ENCODE data around the gene TRABD2B.
"Not testable (repeated sequence)": the region's sequence is repeated elsewhere in the genome, so short reads cannot be mapped to it uniquely, and the experiment has no call there.

Gene TRABD2B

DNA sequence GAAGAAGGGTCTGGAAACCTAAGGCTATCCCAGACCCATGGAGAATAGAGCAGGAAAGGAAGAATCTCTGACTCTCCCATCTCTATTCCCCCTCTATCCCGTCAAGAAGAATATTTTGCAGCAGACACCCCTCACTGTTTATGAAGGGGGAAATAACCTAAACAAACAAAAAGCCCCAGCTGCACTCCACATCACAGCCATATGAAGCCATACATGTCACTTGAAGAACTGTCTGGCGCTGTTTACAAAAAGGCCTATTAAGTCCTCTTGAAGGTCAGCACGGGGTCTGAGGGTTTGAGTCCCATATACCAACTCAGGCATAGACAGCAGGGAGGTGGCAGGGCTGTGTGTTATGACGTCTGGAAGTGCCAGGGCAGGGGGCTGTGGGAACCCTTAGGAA lies 31.4 kb downstream of the TRABD2B start:
- no peak for DNase-seq (ENCODE audit: low spot score)

GRCh38 chr1:47964636-47965035 lies 32.5 kb downstream of the TRABD2B start:
- DNase-seq (ENCODE audit: low spot score): no peak

DNA sequence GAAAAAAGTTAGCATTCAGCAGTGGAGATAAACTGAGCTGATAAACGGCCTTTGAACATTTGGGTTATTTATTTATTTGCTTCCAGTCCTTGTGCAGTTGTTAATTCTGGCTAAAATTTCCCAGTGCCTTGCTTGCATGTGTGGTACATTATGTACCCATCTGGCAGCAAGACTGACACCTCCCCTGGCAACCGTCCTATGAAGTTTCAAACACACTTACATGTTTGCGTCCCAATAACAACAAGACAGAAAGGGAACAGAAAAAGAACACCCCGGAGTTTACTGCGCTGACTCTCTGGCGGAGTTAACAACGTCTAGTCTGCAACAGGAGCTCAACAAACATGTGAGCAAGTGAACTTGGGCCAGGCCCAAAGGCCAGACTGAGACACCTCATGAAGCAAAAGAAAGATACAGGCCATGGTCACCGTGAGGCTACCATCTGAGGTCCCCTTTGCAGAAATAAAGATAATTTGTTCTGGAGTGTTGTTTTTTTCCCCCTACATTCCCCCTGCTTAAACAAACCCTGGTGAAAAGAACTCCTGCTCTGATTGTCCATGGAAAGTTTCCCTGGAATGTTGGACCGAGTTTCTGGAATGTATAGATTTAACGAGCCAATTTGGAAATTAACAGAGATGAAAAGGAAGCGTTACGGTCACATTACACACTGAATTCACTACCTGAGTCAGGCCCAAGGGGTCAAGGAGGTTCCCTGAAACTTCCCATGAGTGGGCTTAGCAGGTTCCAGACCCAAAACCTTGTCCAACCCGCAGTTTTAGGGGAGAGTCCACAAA lies 33.4 kb downstream of the TRABD2B start:
- no peak for DNase-seq (ENCODE audit: low spot score)

DNA sequence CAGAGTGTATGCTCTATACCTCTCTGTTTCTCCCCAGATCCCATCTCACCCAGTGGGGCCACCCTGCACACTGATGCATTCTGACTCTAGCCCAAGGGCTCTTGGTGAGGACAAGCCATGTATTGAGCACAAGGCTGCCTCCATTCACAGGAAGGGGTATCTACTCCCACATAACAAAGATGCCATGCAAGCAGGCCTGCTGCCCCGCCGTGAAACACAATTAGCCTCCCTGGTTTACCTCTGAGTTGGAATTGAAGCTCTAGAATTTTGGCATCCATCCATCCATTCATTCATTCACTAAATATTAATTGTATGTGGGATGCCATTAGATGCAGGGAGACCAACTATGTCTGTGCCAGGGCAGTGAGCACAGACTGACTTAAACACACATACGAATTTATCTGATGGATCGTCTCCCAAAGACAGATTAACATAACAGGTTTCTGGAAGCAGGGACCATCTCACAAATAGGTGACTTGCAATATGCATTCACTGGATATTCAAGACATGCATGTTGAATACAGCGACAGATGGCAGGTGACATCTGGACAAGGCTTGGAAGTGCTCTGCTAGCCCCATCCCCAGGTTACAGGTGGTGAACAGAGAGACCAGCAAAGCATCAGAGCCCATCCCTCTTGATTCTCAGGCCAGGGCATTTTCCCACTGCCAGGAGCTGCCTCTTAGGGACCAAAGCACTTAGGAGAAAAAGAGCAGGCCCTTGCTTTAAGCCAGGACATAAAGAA lies 34.3 kb downstream of the TRABD2B start:
- DNase-seq (ENCODE audit: low spot score): no peak

GRCh38 chr1:47961835-47962234 lies 35.4 kb downstream of the TRABD2B start:
- DNase-seq (ENCODE audit: low spot score): not testable (repeated sequence)

DNA sequence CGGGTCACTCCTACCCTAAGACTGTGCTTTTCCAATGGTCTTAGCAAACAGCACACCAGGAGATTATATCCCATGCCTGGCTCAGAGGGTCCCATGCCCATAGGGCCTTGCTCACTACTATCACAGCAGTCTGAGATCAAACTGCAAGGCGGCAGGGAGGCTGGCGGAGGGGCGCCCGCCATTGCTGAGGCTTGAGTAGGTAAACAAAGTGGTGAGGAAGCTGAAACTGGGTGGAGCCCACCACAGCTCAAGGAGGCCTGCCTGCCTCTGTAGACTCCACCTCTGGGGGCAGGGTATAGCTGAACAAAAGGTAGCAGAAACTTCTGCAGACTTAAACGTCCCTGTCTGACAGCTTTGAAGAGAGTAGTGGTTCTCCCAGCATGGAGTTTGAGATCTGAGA lies 40.7 kb downstream of the TRABD2B start:
- DNase-seq (ENCODE audit: low spot score): not testable (repeated sequence)

GRCh38 chr1:47953661-47954060 lies 43.5 kb downstream of the TRABD2B start:
- DNase-seq (ENCODE audit: low spot score): no peak

DNA sequence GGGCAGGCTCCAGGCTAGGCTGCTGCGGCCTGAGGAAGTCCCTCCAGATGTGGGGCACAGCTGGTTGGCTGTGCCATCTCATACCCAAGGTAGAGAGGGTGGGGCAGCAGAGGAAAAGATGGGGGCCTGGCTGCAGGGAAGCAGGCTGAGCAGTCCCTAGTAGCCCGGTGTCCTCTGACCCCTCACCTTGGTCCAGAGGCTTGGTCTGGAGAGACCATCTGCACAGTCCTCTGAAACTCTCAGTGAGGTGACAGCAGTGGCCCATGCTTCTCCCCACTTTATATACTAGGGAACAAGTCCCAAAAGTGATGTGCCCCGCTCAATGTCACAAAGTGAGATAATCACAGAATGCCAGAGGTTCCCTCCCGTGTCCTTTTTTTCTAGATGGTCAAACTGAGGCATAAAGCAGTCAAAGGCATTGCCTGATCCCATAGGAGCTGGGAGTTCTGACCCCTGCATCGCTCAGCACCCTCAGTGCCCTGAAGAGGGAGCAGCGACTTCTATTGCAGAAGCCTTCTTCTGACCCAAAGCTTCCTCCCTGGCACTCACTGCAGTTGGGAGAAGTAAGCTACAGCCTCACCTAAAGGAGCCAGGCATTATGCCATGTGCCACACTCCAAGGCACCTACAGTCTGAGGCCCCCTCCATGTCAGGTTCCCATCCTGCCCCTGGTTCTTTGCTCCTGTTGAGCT lies 45.5 kb downstream of the TRABD2B start:
- DNase-seq (ENCODE audit: low spot score): no peak

GRCh38 chr1:47951026-47951425 lies 46.2 kb downstream of the TRABD2B start:
- DNase-seq (ENCODE audit: low spot score): no peak

GRCh38 chr1:47950471-47950870 lies 46.7 kb downstream of the TRABD2B start:
- DNase-seq (ENCODE audit: low spot score): no peak

DNA sequence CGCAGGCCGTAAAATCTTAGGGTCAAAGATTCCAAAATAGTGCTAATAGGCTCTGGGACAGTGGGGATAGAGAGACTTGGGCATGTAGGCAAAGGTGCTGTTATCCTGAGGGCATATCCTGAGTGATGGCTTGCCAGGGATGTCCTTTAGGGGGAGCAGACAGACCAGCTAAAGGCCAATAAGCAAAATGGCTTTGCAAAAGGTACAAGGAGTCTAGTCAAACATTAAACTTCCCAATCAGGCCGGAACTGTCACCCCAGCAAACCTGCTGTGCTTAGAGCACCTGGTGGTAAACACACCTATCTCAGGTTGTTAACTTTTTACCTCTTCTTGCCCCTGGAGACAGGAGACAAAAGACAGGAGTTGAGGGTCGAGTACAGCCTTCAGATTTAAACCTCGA lies 49.1 kb downstream of the TRABD2B start:
- no peak for DNase-seq (ENCODE audit: low spot score)

DNA sequence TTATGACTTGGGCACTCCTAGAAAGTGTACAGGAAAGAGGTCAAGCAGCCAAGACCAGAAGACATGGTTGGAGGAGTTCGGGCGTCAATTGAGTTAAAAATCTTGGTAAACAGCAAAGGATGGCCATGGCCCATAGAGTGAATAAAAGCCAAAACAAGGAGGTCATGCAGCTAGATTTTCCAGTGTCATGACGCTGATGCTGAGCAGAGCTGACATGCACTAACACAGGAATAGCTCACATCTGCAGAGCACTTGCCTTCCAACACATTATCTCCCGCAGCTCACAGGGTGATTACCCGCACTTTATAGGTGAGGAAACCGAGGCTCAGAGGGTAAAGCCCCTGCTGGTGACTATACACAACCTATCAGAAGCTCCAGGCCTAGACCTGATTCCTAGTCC lies 49.7 kb downstream of the TRABD2B start:
- no peak for DNase-seq (ENCODE audit: low spot score)

- no peak for DNase-seq (ENCODE audit: low spot score)
Observed at GRCh38 chr1:47944561-47944960, 52.6 kb downstream of the TRABD2B start.

- no peak for DNase-seq (ENCODE audit: low spot score)
Observed at GRCh38 chr1:47942240-47942629, 55.0 kb downstream of the TRABD2B start.

GRCh38 chr1:47941609-47942239 lies 55.5 kb downstream of the TRABD2B start:
- no peak for DNase-seq (ENCODE audit: low spot score)

DNA sequence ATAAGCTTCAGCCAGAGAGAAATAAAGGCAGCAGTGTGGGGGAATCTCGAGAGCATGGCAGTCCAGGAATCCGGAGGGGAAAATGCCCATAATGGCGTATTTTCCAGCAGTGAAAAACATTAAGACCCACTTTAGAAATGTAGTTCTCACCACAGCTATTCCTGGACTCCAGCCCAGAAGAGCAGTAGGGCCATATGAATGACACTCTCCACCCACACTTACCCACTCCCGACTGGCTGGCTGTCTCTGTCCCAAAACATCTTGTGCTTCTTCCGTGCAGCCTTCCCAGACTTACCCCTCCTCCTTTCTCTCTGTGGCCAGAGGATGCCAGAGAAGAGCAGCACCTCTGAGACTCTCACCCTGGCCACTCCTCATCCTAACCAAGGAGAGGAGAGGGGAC lies 56.4 kb downstream of the TRABD2B start:
- no peak for DNase-seq (ENCODE audit: low spot score)

DNA sequence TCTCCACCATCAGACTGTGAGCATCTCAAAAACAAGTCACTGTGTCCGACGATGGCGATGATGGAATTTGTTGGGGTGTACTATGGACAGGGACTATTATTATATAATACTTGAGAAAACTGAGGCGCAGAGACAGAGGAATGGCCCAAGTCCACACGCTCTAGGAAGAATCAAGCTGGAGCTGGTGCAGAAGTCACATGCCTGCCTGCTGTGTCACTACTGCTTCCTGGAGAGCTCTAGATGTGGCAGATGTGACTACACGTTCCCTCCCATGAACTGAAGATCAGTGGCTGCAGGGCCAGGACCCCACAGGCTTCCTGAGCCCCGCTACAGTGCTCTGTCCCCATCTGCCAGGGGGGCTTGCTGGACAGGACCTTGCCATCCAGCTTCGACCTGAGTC lies 56.9 kb downstream of the TRABD2B start:
- no peak for DNase-seq (ENCODE audit: low spot score)

DNA sequence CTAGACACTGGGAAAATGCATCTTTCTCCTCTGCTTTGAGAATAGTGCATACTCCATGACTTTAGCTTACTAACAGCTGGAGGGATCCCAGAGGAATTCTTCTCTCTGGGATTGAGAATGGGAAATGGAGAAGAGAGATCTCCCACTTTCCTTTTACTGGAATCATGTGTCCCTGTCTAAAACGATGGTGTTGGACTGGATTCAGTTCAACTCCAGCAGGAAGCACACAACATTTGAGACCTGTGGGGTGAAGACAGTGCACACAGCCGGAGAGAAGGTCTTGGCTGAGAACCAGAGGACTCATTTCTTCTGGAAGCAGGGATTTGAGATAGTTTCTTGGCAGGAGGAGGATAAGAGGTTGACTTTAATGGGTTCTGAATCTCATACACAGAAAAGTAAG lies 58.7 kb downstream of the TRABD2B start:
- no peak for DNase-seq (ENCODE audit: low spot score)

DNA sequence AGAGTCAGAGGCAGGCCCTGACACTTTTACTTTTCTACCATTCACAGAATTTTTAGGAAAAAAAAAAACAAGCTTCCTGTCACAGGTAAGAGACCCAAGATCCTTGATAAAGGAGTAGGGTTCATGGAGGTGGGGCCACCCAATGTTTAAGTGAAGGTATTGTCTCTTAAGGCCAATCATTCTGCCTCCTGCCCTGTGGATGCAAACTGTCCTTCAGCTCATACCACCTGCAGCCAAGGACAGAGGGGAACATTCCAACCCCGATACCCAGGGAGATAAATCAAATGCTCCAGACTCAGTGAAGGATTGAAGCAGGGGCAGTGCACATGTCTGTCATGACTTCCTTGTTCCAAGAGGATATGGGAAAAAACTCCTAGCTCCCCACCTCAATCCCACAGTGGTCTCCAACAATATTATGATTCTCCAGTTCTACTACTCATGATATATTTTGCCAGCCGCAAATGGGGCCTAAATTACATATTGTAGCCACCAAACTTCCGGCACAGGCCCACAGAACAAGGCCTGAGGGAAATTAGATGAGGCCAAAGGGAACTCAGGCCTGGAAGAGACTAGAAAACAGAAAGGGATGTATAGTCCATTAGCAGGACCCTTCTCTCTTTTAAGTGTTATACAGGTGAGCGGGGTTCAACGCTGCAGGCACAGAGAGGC lies 59.5 kb downstream of the TRABD2B start:
- no peak for DNase-seq (ENCODE audit: low spot score)

DNA sequence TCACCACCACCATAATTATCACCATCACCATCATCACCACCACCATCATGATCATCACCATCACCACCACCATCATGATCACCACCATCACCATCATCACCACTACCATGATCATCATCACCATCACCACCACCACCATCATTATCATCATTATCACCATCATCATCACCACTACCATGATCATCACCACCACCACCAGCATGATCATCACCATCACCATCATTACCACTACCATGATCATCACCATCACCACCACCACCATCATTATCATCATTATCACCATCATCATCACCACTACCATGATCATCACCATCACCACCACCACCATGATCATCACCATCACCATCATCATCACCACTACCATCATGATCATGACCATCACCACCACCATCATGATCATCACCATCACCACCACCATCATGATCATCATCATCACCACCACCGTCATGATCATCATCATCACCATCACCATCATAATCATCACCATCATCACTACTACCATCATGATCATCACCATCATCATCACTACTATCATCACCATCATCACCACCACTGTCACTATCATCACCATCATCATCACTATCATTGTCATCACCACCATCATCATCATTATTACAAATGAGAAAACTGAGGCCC lies 60.2 kb downstream of the TRABD2B start:
- DNase-seq (ENCODE audit: low spot score): no peak

DNA sequence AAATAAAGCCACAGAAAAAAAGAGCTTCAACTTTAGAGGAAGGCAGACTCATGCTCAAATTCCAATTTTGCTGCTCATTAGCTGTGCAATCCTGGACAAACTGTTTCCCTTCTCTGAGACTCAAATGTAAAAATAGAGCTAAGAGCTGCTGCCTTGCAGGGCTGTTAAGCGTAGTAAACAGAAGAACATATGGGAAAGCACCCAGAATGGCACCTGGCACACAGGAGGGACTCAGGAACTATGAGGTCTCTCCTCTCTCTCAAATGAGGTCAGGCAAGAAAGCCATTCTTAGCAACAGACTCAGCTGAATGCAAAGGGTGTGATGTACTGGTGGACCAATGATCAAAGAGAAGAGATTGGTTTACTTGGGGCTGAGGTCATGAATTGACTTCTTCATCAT lies 61.3 kb downstream of the TRABD2B start:
- no peak for DNase-seq (ENCODE audit: low spot score)

DNA sequence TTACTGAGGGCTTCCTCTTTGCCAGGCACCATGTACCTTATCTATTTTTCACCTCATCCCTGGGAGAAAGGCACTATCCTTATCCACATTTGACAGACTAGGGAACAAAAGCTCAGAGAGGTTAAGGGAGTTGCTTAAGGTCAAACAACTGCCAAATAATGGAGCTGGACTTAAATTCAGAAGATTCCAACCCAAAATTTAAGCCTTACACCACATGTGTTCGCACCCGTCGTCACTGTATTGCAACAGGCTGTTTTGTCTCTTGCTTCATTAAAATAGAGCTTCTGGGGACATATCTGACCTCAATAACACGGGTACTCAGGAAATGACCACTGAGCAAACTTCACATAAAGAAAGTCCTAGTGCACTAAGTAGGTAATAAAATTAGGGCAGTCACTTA lies 62.0 kb downstream of the TRABD2B start:
- no peak for DNase-seq (ENCODE audit: low spot score)
